Mammary epithelial cell (primary cell): Measurements from ENCODE around the gene ACTR6.

Source experiments
- EZH2 ChIP-seq: IDR thresholded peaks from 2 replicates; pipeline ENCODE4 v1.6.1; 2012; ENCODE audit warnings: low read length, inconsistent platforms, borderline replicate concordance
- TF ChIP-seq, protein P1 (sequence below), 2 donors: IDR thresholded peaks in 1 of 2; conservative IDR thresholded peaks in 1 of 2; 2 replicates each; pipeline ENCODE4 v1.5.1; 2011 to 2012; ENCODE audit warnings: inconsistent platforms in 2 of 2, low read length in 2 of 2, mild to moderate bottlenecking in 2 of 2, control low read depth in 1 of 2, low read depth in 1 of 2; ENCODE audit not compliant: insufficient read depth in 1 of 2; ENCODE audit errors: extremely low read depth in 1 of 2

- TF ChIP-seq, protein P1, sequence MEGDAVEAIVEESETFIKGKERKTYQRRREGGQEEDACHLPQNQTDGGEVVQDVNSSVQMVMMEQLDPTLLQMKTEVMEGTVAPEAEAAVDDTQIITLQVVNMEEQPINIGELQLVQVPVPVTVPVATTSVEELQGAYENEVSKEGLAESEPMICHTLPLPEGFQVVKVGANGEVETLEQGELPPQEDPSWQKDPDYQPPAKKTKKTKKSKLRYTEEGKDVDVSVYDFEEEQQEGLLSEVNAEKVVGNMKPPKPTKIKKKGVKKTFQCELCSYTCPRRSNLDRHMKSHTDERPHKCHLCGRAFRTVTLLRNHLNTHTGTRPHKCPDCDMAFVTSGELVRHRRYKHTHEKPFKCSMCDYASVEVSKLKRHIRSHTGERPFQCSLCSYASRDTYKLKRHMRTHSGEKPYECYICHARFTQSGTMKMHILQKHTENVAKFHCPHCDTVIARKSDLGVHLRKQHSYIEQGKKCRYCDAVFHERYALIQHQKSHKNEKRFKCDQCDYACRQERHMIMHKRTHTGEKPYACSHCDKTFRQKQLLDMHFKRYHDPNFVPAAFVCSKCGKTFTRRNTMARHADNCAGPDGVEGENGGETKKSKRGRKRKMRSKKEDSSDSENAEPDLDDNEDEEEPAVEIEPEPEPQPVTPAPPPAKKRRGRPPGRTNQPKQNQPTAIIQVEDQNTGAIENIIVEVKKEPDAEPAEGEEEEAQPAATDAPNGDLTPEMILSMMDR (conservative IDR thresholded peaks at IDR 0.05 in 1 of 2, IDR thresholded peaks at IDR 0.05 in 1 of 2; ENCODE audit: extremely low read depth in 1 of 2, insufficient read depth in 1 of 2, low read depth in 1 of 2, low read length in 2 of 2), result no peak
- TF ChIP-seq EZH2, result no peak
Observed at GRCh38 chr12:100243137-100243536, 42.5 kb downstream of the ACTR6 start.
